Gastroesophageal sphincter (tissue), 4 donors: ENCODE measurements around the gene SMAD6. TPM values are rescaled to one million over a fixed set of nuclear protein-coding genes. Genes with fewer than 3 reads are reported as not detected.
A peak's percentile ranks its signal among the peaks of the same experiment; 100 is the strongest.

Experiments used
- ATAC-seq: fragments of 150-250 bp; one replicate; pipeline ENCODE4 v1.9.1; 2016; ENCODE audit warnings: mild to moderate bottlenecking, moderate library complexity
- H3K27ac ChIP-seq, 4 donors: fragments of 200-600 bp; sonication (generic) in 3 of 4; 1 replicate in 3 of 4; 2 replicates in 1 of 4; pipeline ENCODE4 v1.5.1; 2016 to 2019
- H3K27me3 ChIP-seq: fragments of 200-600 bp; sonication (generic); one replicate; pipeline ENCODE4 v1.5.1; 2019
- H3K36me3 ChIP-seq, 2 donors: fragments of 200-600 bp; sonication (generic); one replicate each; pipeline ENCODE4 v1.5.1; 2019; ENCODE audit warnings: control low read depth in 1 of 2
- H3K4me1 ChIP-seq, 3 donors: fragments of 200-600 bp; sonication (generic); 1 replicate in 2 of 3; 2 replicates in 1 of 3; pipeline ENCODE4 v1.5.1; 2016 to 2019; ENCODE audit warnings: control low read depth in 2 of 3
- H3K4me3 ChIP-seq, 2 donors: fragments of 200-600 bp; sonication (generic); one replicate each; pipeline ENCODE4 v1.5.1; 2019; ENCODE audit warnings: mild to moderate bottlenecking in 1 of 2, moderate library complexity in 1 of 2
- H3K9me3 ChIP-seq, 3 donors: fragments of 200-600 bp; sonication (generic); one replicate each; pipeline ENCODE4 v1.5.1; 2017 to 2019; ENCODE audit warnings: control low read depth in 2 of 3
- CTCF ChIP-seq, 4 experiments: fragments of 200-600 bp in 2 of 4; fragments of 450-650 bp in 2 of 4; sonication (generic) in 1 of 4; IDR thresholded peaks; one replicate each; pipeline ENCODE4 v1.5.1; 2017 to 2019; ENCODE audit warnings: antibody characterized with exemption in 4 of 4, mild to moderate bottlenecking in 2 of 4, moderate library complexity in 2 of 4
- EP300 ChIP-seq: sonication (generic); formaldehyde crosslinking; IDR thresholded peaks from one replicate; pipeline ENCODE4 v1.6.1; 2017; ENCODE audit warnings: antibody characterized with exemption, mild to moderate bottlenecking
- POLR2A ChIP-seq, 2 donors: fragments of 450-650 bp; IDR thresholded peaks; one replicate each; pipeline ENCODE4 v1.6.1; 2017; ENCODE audit warnings: antibody characterized with exemption in 2 of 2, mild to moderate bottlenecking in 2 of 2, moderate library complexity in 1 of 2
- POLR2AphosphoS5 ChIP-seq: sonication (generic); formaldehyde crosslinking; IDR thresholded peaks from one replicate; pipeline ENCODE4 v1.6.1; 2017; ENCODE audit warnings: antibody characterized with exemption
- WGBS, 2 donors: methylation state at CpG; one replicate each; pipeline ENCODE4 v1.1.5; 2018; ENCODE audit warnings: low coverage in 1 of 2; 5-methylcytosine and 5-hydroxymethylcytosine counted together
- total RNA-seq, 4 donors: library from RNA; depleted of rRNA; stranded (reverse); fragments of >200 nt; gene quantifications; one replicate each; pipeline ENCODE4 v1.1.0, GENCODE V29; 2016

The SMAD6 gene
- total RNA-seq, 4 donors from 2014 or later = 9.9 to 11.2 (median 10.9) TPM

- TF ChIP-seq POLR2A (IDR thresholded peaks at IDR 0.05) (no peak), CTCF (IDR thresholded peaks at IDR 0.05) (no peak), EP300 (no peak), POLR2AphosphoS5 (no peak)
- H3K9me3 ChIP-seq = no peaks in the 10 kb centered on the region
- H3K4me3 ChIP-seq = peak overlapping the region; percentile 9 to 74
- ATAC-seq = no peak
- no peaks in the 10 kb centered on the region for H3K36me3 ChIP-seq
- peak overlapping the region in 3 of 4 donors; percentile 83 to 91 (median 90) for H3K27ac ChIP-seq
- 7 to 14% methylated on average over 5 to 6 of the region's 13 CpGs for WGBS, 2 donors
- H3K4me1 ChIP-seq = peaks cover 0 to 37% (median 9%) of the 10 kb centered on the region in 3 donors
- H3K27me3 ChIP-seq = no peaks in the 10 kb centered on the region
Observed at GRCh38 chr15:66700412-66700801, 1.6 kb upstream of the SMAD6 start.

DNA sequence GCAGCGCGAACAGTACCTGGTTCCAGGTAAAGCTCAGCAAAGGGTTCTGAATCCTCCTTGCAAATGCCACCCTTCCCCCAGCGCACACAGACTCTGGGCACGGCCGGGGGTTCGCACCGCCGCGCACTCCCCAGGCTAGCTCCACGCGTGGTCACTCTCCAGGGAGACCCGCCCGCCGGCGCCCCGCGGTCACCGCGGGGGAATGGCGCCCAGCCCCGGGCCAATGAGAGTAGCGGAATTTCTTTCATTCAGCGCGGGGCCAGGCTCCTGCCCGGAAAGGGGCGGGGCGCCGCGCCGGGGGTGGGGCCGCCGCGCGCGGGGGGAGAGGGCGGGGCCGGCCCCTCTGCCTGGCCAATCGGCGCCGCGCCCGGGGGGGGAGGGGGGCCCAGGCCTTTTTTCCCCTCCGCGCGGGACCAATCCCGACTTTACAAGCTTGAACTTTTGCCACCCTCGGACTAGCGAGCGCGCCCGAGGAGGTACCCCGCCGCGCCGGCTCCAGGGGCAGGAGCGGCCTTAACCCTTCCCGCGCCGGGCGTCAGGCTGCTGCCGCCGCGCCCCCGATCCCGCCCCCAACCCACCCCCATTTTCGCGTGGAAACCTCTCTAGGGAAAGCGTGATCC, 1.1 kb upstream of the SMAD6 start:
- peak overlapping the region; percentile 39 to 74 for H3K4me3 ChIP-seq
- 0% methylated on average over 2 to 4 of the region's 68 CpGs for WGBS, 2 donors
- TF ChIP-seq POLR2AphosphoS5 (no peak), CTCF (IDR thresholded peaks at IDR 0.05) (peak in 1 of 4 experiments; percentile 14)
- no peaks in the 10 kb centered on the region for H3K27me3 ChIP-seq
- ATAC-seq = peak; percentile 88
- peak overlapping the region; percentile 20 to 91 (median 86) for H3K27ac ChIP-seq
- H3K9me3 ChIP-seq = no peaks in the 10 kb centered on the region
- no peaks in the 10 kb centered on the region for H3K36me3 ChIP-seq
- H3K4me1 ChIP-seq = peaks cover 0 to 42% (median 9%) of the 10 kb centered on the region in 3 donors

- H3K36me3 ChIP-seq = no peaks in the 10 kb centered on the region
- no peaks in the 10 kb centered on the region for H3K9me3 ChIP-seq
- H3K27ac ChIP-seq = peak overlapping the region; percentile 20 to 91 (median 86)
- H3K4me1 ChIP-seq = peaks cover 0 to 48% (median 9%) of the 10 kb centered on the region in 3 donors
- no peaks in the 10 kb centered on the region for H3K27me3 ChIP-seq
- ATAC-seq = peak; percentile 35
- H3K4me3 ChIP-seq = peak overlapping the region; percentile 39 to 74
- TF ChIP-seq POLR2AphosphoS5 = no peak
- no peak for TF ChIP-seq POLR2A (IDR thresholded peaks at IDR 0.05)
- TF ChIP-seq CTCF (IDR thresholded peaks at IDR 0.05) = no peak
- TF ChIP-seq EP300 = no peak
- WGBS, 2 donors = 0% methylated on average over 2 to 4 of the region's 48 CpGs
Observed at GRCh38 chr15:66701422-66702034, 508 bp upstream of the SMAD6 start.

DNA sequence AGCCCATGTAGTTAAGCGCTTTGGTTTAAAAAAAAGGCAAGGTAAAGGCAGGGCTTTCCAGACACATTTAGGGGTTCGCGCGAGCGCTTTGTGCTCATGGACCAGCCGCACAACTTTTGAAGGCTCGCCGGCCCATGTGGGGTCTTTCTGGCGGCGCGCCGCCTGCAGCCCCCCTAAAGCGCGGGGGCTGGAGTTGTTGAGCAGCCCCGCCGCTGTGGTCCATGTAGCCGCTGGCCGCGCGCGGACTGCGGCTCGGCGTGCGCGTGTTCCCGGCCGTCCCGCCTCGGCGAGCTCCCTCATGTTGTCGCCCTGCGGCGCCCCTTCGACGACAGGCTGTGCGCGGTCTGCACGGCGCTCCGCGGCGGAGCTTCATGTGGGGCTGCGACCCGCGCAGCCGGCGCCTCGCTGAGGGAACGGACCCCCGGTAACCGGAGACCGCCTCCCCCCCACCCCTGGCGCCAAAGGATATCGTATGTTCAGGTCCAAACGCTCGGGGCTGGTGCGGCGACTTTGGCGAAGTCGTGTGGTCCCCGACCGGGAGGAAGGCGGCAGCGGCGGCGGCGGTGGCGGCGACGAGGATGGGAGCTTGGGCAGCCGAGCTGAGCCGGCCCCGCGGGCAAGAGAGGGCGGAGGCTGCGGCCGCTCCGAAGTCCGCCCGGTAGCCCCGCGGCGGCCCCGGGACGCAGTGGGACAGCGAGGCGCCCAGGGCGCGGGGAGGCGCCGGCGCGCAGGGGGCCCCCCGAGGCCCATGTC, 927 bp downstream of the SMAD6 start:
- TF ChIP-seq POLR2A (IDR thresholded peaks at IDR 0.05) (no peak), CTCF (IDR thresholded peaks at IDR 0.05) (peak in 1 of 4 experiments; percentile 6), POLR2AphosphoS5 (no peak)
- peak overlapping the region; percentile 39 to 74 for H3K4me3 ChIP-seq
- H3K9me3 ChIP-seq = no peaks in the 10 kb centered on the region
- WGBS, 2 donors = no CpG with 5 or more reads among the region's 95 CpGs
- H3K4me1 ChIP-seq = peaks cover 0 to 63% (median 19%) of the 10 kb centered on the region in 3 donors
- H3K36me3 ChIP-seq = no peaks in the 10 kb centered on the region
- H3K27ac ChIP-seq = peak overlapping the region in 3 of 4 donors; percentile 74 to 91 (median 90)
- ATAC-seq = no peak
- no peaks in the 10 kb centered on the region for H3K27me3 ChIP-seq
